Brain microvascular endothelial cell (primary cell): Measurements from ENCODE around the gene EFNA5.

Experiments used
- DNase-seq: peaks from one replicate; pipeline ENCODE4 v3.0.0-alpha.2; 2020
- H3K27ac ChIP-seq: fragments of 250-450 bp; sonication (Bioruptor Pico); 2 replicates; pipeline ENCODE4 v1.5.1; 2020; ENCODE audit warnings: mild to moderate bottlenecking, moderate library complexity
- H3K27me3 ChIP-seq: fragments of 250-450 bp; sonication (Bioruptor Pico); replicated peaks from 2 replicates; pipeline ENCODE4 v1.5.1; 2020; ENCODE audit warnings: mild to moderate bottlenecking
- H3K36me3 ChIP-seq: fragments of 250-450 bp; sonication (Bioruptor Pico); replicated peaks from 2 replicates; pipeline ENCODE4 v1.5.1; 2020; ENCODE audit warnings: mild to moderate bottlenecking
- H3K4me3 ChIP-seq: 2 replicates; pipeline ENCODE4 v1.5.1; 2011; ENCODE audit warnings: low read depth, mild to moderate bottlenecking, control low read depth, low read length, moderate library complexity
- in situ Hi-C: cut with HindIII; loops from 2 replicates; pipeline ENCODE4 v1.10.0; 2017; ENCODE audit warnings: low sequenced_read_pairs, low pct_ligation_motif_present
- TF ChIP-seq, protein P1 (sequence below): IDR thresholded peaks from 2 replicates; pipeline ENCODE4 v1.5.1; 2011; ENCODE audit warnings: low read depth, mild to moderate bottlenecking, moderate library complexity, low read length, control low read depth, inconsistent platforms; ENCODE audit errors: missing control alignments

The EFNA5 gene

DNA sequence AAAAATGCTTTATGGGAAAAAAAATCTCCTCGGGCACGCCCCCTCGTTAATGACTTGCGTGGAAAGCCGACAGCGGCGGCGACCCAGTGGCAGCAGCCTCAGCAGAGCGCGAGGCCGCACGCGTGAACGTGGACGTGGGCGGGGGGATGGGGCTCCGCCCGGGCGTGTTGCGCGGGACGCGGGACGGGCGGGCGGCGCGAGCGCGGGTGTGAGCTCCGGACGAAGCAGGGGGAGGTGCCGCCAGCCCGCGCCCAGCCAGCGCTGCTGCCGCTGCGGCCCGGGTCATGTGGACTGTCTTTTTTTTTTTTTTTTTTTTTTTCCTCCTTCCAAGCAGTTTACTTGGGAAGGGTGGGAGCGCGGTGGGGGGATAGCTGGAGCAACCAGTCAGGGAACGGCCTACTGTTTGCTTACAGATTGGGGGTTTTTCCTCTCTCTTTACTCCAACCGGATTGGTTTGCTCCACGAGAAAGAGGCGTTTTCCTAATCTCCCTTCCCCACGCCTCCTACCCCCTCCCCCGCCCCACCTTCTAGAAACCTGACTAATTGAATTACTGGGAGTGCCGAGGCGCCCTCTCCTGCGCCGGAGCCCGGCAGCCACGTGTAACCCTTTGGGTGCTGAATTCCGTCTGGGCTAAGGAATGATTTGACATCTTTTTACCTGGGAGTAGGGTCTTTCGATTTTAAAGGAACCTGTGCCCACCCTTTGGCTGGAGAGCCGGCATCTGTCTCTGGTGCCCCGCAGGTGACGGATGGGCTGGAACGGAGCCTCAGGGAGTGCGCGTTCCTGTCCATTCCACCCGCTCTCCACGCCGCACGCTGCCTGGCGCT is 1.7 kb upstream of the EFNA5 start:
- Histone ChIP-seq H3K36me3 (no peaks in the 10 kb centered on the region), H3K27me3 (no peaks in the 10 kb centered on the region), H3K4me3 (peak overlapping the region; percentile 88), H3K27ac (peak overlapping the region; percentile 89)
- TF ChIP-seq, protein P1, sequence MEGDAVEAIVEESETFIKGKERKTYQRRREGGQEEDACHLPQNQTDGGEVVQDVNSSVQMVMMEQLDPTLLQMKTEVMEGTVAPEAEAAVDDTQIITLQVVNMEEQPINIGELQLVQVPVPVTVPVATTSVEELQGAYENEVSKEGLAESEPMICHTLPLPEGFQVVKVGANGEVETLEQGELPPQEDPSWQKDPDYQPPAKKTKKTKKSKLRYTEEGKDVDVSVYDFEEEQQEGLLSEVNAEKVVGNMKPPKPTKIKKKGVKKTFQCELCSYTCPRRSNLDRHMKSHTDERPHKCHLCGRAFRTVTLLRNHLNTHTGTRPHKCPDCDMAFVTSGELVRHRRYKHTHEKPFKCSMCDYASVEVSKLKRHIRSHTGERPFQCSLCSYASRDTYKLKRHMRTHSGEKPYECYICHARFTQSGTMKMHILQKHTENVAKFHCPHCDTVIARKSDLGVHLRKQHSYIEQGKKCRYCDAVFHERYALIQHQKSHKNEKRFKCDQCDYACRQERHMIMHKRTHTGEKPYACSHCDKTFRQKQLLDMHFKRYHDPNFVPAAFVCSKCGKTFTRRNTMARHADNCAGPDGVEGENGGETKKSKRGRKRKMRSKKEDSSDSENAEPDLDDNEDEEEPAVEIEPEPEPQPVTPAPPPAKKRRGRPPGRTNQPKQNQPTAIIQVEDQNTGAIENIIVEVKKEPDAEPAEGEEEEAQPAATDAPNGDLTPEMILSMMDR: no peak
- in situ Hi-C loops: no loop called here
- peak; percentile 95 for DNase-seq

DNA sequence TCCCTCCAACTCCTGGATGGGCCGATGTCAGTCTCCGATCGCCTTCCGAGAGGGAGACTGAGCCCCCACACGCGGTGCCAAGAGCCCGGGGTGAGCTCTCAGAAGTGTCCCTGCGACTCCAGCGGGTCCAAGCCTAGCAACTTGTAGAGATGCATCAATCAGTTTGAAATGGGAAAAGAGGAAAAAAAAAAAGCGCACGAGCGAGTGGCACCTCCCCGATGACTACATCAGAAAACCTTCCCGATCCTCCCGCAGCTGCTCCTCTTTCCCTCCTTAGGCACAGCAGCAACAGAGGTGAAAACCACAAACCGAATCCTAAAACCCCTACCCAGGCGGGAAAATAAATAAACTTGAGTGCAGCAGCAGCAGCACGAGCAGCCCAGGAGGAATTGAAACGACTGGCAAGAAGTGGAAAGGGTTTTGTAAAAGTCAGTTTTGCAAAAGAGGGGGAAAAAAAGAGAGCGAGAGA is 1.0 kb upstream of the EFNA5 start:
- DNase-seq: peak; percentile 48
- Histone ChIP-seq H3K4me3 (peak overlapping the region; percentile 88), H3K27me3 (no peaks in the 10 kb centered on the region), H3K36me3 (no peaks in the 10 kb centered on the region), H3K27ac (peak overlapping the region; percentile 89)
- TF ChIP-seq, protein P1: no peak
- in situ Hi-C loops: no loop called here

DNA sequence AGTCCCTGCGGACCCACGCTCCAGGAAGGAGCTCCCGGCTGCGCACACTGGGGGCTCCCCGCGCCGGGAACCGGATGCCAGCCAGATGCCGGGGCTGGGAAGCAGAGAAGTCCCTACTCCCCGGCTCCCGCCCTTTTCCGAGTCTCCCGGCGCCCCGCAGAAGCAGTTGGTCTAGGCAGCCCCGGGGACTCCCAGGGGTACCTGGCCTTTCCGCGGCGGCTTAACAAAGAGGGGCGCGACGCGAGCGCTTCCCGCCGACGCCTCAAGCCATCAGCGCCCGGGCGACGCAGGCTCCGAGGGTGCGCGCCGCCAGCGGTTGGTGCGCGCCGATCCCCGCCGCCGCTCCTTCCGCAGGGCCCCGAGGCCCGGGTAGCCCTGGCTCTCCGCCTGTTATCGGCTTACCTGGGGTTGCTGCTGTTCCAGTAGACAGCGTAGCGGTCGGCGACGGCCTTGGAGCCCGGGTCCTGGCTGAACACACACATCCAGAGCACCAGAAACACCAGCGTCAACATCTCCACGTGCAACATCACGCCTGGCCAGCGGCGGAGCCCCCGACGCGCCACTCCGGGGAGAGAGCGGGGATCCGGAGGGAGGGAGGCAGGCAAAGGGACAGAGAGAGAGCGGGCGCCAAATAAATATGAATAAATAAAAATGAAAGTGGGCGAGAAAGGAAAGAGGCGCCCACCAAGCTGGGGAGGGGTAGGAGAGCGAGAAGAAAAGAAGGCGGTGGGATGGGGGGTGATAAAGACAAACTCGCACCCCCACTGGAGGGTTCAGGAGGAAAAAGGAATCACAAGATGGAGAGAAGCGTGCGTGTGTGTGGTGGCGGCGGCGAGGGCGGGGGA is 428 bp downstream of the EFNA5 start:
- in situ Hi-C loops: no loop called here
- Histone ChIP-seq H3K4me3 (peak overlapping the region; percentile 88), H3K36me3 (no peaks in the 10 kb centered on the region), H3K27me3 (no peaks in the 10 kb centered on the region), H3K27ac (peak overlapping the region; percentile 5)
- TF ChIP-seq, protein P1: no peak
- peak; percentile 20 for DNase-seq

DNA sequence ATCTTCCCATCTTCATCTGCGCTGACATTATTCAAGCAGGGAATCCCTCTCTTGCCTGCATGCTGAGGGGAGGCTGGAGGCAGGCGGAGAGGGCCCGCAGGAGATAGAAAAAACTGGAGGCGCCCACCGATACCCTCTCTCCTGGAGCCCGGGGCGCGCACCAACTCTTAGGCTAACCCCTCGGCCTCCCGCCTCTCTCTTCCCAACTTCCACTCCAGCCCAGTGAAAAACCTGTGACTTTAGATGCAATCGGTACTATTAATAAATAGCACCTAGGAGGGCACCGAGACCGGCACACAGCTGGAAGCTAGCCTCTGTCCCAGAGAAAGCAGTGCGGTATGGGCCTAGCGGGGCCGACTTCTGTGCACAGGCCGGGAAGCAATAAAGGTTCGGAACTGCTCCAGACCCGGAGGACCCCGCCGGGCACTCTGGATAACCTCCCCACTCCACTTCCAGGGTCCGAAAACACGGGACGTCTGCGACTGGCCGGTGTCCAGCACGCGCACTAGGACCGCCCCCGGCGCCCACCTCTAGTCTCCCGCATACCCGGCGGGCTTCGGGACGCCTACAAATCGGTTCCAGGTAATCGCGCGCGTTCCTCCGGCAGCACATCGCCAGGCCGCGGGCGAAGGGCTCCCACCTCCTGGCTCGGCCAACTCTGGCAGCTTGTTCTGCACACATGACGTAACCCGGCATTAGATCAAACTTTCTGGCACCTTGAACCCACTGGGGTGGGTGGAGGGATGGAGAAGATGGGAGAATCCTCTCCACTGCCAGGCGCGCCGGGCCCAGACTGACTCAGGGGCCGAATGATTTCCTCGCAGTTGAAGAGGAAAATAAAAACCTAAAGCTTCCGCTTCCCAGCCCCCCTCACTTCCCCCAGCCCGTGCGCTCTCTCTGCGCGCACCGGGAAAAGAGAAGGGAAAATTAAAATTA is 1.4 kb downstream of the EFNA5 start:
- TF ChIP-seq, protein P1: no peak
- no peaks in the 10 kb centered on the region for H3K27me3 ChIP-seq
- no peaks in the 10 kb centered on the region for H3K36me3 ChIP-seq
- peak overlapping the region; percentile 31 for H3K27ac ChIP-seq
- H3K4me3 ChIP-seq: peak overlapping the region; percentile 88
- peak; percentile 22 for DNase-seq
- in situ Hi-C loops: no loop called here
